K562 (cell line): Measurements from ENCODE around the gene RASAL3. TPM values are rescaled to one million over a fixed set of nuclear protein-coding genes. Genes with fewer than 3 reads are reported as not detected.
A peak's percentile ranks its signal among the peaks of the same experiment; 100 is the strongest.

ENCODE experiments used
- BACH1 ChIP-seq: fragments of 200-800 bp; sonication (Bioruptor generic); IDR thresholded peaks from 2 replicates; pipeline ENCODE4 v1.6.1; 2016; ENCODE audit warnings: missing genetic modification characterization, missing compliant biosample characterization
- SP1 ChIP-seq: sonication (generic); formaldehyde crosslinking; IDR thresholded peaks from 2 replicates; pipeline ENCODE4 v1.8.1; 2022; ENCODE audit warnings: mild to moderate bottlenecking, missing genetic modification reagents
- ZFP36 ChIP-seq: fragments of 150-350 bp; IDR thresholded peaks from 2 replicates; pipeline ENCODE4 v1.6.1; 2018; ENCODE audit warnings: low read length, low read depth; ENCODE audit not compliant: partially characterized antibody
- ZNF79 ChIP-seq: fragments of 250-450 bp; sonication (Bioruptor Pico); IDR thresholded peaks from 2 replicates; pipeline ENCODE4 v1.4.0; 2020; ENCODE audit warnings: low read depth, mild to moderate bottlenecking, moderate library complexity
- polyA plus RNA-seq, 8 experiments: library from polyadenylated mRNA; depleted of rRNA in 4 of 8; stranded (reverse) in 5 of 8; unstranded in 3 of 8; fragments of >200 nt; fragmentation: Nextera tagmentation in 2 of 8; fragmentation: Illumina TruSeq in 1 of 8; extraction: Ambion mirVana in 2 of 8; extraction: Trizol in 1 of 8; gene quantifications; 2 replicates each; pipeline versions ENCODE4 v1.2.1 to v1.2.3, GENCODE V29; 2011 to 2014; ENCODE audit warnings: inconsistent platforms in 1 of 8, missing spikeins in 1 of 8
- total RNA-seq, 7 experiments: library from RNA; depleted of rRNA in 6 of 7; stranded (reverse); fragments of >200 nt in 6 of 7; fragmentation: Illumina TruSeq in 2 of 7; extraction: Trizol in 2 of 7; gene quantifications; 2 replicates each; pipeline versions ENCODE4 v1.2.1 to v1.2.3, GENCODE V29; 2011 to 2021; ENCODE audit warnings: low replicate concordance in 1 of 7
- TF ChIP-seq, protein P1 (sequence below): fragments of 450-650 bp; IDR thresholded peaks from 2 replicates; pipeline ENCODE4 v1.6.1; 2018; ENCODE audit not compliant: partially characterized antibody

The RASAL3 gene
- total and polyA plus RNA-seq, 9 of the 15 experiments (the other 6 are each of a cell fraction or from before 2014, with no cell fraction given), result 0.07 to 0.44 TPM; not detected in 7

DNA sequence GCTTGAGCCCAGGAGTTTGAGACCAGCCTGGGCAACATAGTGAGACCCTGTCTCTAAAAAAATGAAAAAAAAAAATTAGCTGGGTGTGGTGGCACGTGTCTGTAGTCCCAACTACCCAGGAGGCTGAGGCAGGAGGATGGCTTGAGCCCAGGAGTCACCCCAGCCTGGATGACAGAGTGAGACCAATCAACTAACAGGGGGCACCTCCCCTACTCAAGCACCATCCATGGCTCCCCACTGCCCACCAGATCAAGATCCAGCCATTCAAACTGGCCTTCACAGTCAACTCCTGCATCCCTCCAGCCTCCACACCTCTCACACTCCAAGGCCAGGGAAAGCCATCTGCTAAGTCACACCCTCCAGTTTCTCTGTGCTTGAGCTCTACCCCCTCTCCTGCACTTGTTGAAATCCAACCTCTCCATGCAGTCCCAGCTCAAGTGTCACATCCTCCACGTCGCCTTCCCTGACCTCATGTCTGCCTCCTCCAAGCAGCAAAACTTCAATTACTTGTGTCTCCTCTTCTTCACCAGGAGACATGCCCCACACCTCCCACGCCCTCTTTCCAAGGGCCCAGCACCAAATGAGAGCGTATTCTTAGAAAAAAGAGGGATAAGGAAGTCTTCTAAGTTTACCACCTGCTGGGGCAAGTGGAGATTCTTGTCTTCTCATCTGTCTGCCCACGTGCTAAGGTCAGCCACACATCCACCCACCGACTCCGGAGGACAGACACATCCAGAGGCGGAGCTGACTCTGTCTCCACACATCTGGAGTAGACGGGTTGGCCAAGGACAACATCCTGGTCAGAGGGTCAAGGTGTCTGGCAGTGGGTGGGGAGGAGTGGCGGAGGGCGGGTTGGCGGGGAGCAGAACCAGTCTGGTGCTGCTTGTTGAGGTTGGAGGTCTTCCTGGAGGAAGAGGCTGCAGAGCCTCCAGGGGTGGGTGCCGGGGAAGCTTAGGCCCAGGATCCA, 43.0 kb upstream of the RASAL3 start (continued):
- TF ChIP-seq SP1 (CRISPR knock-in tag) (no peak), ZFP36 (peak; percentile 81), BACH1 (tag) (no peak), ZNF79 (CRISPR knock-in tag) (no peak)
- TF ChIP-seq, protein P1, sequence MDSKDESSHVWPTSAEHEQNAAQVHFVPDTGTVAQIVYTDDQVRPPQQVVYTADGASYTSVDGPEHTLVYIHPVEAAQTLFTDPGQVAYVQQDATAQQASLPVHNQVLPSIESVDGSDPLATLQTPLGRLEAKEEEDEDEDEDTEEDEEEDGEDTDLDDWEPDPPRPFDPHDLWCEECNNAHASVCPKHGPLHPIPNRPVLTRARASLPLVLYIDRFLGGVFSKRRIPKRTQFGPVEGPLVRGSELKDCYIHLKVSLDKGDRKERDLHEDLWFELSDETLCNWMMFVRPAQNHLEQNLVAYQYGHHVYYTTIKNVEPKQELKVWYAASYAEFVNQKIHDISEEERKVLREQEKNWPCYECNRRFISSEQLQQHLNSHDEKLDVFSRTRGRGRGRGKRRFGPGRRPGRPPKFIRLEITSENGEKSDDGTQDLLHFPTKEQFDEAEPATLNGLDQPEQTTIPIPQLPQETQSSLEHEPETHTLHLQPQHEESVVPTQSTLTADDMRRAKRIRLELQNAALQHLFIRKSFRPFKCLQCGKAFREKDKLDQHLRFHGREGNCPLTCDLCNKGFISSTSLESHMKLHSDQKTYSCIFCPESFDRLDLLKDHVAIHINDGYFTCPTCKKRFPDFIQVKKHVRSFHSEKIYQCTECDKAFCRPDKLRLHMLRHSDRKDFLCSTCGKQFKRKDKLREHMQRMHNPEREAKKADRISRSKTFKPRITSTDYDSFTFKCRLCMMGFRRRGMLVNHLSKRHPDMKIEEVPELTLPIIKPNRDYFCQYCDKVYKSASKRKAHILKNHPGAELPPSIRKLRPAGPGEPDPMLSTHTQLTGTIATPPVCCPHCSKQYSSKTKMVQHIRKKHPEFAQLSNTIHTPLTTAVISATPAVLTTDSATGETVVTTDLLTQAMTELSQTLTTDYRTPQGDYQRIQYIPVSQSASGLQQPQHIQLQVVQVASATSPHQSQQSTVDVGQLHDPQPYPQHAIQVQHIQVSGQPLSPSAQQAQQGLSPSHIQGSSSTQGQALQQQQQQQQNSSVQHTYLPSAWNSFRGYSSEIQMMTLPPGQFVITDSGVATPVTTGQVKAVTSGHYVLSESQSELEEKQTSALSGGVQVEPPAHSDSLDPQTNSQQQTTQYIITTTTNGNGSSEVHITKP, result peak; percentile 63
